Progenitor cell of endocrine pancreas (in vitro differentiated cells): ENCODE data around the gene LDLRAD4. TPM values are rescaled to one million over a fixed set of nuclear protein-coding genes. Genes with fewer than 3 reads are reported as not detected.

Source experiments
- DNase-seq: peaks from one replicate; pipeline ENCODE4 v3.0.0; 2021; ENCODE audit warnings: low spot score; ENCODE audit not compliant: unreplicated experiment
- H3K27ac Mint-ChIP-seq: 2 replicates; pipeline ENCODE4 v1.8.0; 2021; ENCODE audit warnings: mild to moderate bottlenecking, moderate library complexity, mixed read lengths
- H3K27me3 Mint-ChIP-seq: 2 replicates; pipeline ENCODE4 v1.8.0; 2021; ENCODE audit warnings: mixed read lengths
- H3K36me3 Mint-ChIP-seq: 2 replicates; pipeline ENCODE4 v1.8.0; 2022; ENCODE audit warnings: mixed read lengths; ENCODE audit not compliant: insufficient read depth
- H3K4me1 Mint-ChIP-seq: 2 replicates; pipeline ENCODE4 v1.8.0; 2021; ENCODE audit warnings: low read depth, mixed read lengths
- H3K4me3 Mint-ChIP-seq: 2 replicates; pipeline ENCODE4 v1.8.0; 2021; ENCODE audit warnings: low read depth, mild to moderate bottlenecking, moderate library complexity, mixed read lengths
- H3K9me3 Mint-ChIP-seq: 2 replicates; pipeline ENCODE4 v1.8.0; 2021; ENCODE audit warnings: low read depth, mixed read lengths
- total RNA-seq: library from RNA; stranded (reverse); gene quantifications from 2 replicates; pipeline ENCODE4 v1.2.1, GENCODE V29; 2021
- TF ChIP-seq, protein P1 (sequence below): fragments of 200-600 bp; sonication (generic); IDR thresholded peaks from one replicate; pipeline ENCODE4 v1.5.0; 2021; ENCODE audit warnings: antibody characterized with exemption, mild to moderate bottlenecking; ENCODE audit not compliant: unreplicated experiment

The LDLRAD4 gene
- total RNA-seq, 1 donor from 2014 or later: 3.8 TPM

DNA sequence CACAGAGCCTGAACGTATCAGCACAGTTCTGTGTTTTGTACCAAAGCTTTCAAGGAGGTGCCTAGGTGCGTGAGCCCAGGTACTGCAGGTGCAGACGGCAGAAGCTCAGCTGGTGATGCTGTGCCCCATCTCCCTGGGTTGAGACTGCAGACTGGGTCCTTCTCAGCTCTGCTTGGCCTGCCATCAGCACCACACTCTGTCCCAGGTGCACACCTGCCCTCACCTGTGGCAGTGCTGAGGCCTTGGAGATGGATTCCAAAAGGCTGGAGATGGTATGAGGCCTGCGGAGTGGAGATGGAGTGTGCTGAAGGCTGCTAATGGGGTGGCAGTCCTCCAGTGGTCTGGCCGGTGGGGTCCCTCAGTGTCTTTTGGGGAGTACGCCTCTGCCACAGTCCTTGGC is 9.3 kb downstream of the LDLRAD4 start:
- H3K4me3 Mint-ChIP-seq: no peak overlapping the region
- H3K27me3 Mint-ChIP-seq: no peaks in the 10 kb centered on the region
- H3K4me1 Mint-ChIP-seq: peaks cover 5% of the 10 kb centered on the region
- peaks cover 2% of the 10 kb centered on the region for H3K36me3 Mint-ChIP-seq
- H3K9me3 Mint-ChIP-seq: no peaks in the 10 kb centered on the region
- no peak overlapping the region for H3K27ac Mint-ChIP-seq
- TF ChIP-seq, protein P1, sequence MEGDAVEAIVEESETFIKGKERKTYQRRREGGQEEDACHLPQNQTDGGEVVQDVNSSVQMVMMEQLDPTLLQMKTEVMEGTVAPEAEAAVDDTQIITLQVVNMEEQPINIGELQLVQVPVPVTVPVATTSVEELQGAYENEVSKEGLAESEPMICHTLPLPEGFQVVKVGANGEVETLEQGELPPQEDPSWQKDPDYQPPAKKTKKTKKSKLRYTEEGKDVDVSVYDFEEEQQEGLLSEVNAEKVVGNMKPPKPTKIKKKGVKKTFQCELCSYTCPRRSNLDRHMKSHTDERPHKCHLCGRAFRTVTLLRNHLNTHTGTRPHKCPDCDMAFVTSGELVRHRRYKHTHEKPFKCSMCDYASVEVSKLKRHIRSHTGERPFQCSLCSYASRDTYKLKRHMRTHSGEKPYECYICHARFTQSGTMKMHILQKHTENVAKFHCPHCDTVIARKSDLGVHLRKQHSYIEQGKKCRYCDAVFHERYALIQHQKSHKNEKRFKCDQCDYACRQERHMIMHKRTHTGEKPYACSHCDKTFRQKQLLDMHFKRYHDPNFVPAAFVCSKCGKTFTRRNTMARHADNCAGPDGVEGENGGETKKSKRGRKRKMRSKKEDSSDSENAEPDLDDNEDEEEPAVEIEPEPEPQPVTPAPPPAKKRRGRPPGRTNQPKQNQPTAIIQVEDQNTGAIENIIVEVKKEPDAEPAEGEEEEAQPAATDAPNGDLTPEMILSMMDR: no peak
- no peak for DNase-seq

DNA sequence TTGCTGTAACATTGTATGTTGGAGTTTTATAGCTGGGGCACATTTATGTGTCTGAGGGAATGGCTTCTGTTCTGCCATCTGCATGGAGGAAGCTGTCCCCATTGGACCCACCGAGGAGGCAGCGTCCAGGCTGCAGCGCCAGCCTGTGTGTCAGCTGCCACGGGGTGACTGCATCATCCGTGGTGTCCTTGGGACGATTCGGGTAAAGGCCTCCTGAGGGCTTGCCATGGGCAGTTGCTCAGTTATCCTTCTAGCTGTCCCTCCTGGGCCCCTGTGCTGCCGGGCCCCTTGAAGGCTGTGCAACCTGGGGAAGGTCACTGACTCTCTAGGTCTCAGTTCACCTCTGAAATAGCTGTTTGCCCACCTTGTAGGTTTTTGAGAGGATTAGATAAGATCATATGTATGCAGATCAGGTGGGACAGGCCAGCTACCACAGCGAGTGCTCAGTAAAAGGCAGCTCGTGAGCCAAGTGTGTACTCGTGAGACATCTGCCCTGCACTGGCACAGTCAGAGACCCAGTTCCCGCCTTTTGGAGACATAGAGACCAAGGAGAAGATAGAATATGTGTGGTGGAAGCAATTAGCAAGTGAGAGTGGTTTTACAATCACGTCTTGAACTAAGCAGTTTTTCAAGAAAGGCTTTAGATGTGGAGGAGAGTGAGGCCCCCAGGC is 10.6 kb downstream of the LDLRAD4 start:
- TF ChIP-seq, protein P1: no peak
- H3K27me3 Mint-ChIP-seq: no peaks in the 10 kb centered on the region
- no peak overlapping the region for H3K4me3 Mint-ChIP-seq
- H3K36me3 Mint-ChIP-seq: peaks cover 2% of the 10 kb centered on the region
- no peaks in the 10 kb centered on the region for H3K4me1 Mint-ChIP-seq
- H3K27ac Mint-ChIP-seq: no peak overlapping the region
- no peak for DNase-seq
- no peaks in the 10 kb centered on the region for H3K9me3 Mint-ChIP-seq

DNA sequence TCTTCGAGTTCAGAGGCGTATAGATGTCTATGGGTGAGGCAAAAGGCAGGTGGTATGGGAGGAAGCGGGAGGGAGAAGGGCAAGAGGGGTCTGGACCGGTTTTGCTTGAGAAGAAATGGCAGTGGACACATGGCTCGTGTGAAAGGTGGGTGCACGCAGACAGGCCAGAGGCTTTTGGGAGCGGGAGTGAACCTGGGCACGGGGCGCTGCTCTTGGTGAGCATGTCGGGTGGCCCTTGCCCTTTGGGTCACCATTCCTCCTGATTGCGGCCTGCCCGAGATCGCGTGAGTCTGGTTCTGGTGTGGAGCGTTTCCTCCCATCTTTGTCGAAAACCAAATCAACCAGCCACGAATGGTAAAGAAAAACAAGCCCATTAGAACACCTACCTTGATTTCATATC is 12.6 kb downstream of the LDLRAD4 start:
- H3K9me3 Mint-ChIP-seq: no peaks in the 10 kb centered on the region
- H3K27ac Mint-ChIP-seq: no peak overlapping the region
- H3K36me3 Mint-ChIP-seq: peaks cover 2% of the 10 kb centered on the region
- TF ChIP-seq, protein P1: no peak
- H3K4me3 Mint-ChIP-seq: no peak overlapping the region
- H3K27me3 Mint-ChIP-seq: no peaks in the 10 kb centered on the region
- DNase-seq: no peak
- no peaks in the 10 kb centered on the region for H3K4me1 Mint-ChIP-seq

DNA sequence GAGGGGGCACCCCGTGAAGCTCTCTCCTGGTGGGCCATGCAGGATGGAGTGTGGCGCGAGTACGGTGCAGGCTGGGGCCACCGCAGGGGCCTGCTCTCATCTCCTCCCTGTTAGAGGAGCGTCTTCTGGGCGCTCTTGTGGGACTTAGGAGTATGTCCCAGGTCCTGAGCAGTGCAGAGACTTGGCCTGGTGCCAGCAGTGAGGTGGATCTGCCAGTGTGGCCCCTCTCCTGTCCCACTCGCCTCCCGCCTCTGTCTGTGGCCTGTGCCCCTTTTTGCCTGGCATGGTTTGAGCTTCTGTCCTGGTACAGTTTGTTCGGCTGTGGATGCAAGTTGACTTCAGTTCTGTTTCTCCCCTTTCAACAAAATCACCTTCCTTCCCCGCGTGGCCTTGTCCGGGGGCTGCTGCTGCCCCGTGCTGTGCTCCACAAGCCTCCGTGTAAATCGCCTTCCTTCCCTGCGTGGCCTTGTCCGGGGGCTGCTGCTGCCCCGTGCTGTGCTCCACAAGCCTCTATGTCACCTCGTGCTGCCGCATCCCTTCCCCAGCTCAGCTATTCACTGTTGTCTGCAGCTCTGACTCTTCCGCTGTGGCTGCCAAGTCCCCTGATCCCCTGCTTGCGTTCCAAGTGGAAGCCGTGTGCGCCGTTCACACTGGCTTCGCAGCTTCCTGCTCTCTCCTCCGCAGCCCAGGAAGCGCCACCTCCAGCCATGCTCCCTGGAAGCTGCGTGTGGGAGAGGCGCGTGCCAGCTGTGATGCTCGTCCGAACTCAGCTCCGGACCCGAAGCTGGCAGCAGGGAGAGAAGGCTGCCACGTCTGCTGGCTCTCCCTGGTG is 13.7 kb downstream of the LDLRAD4 start:
- no peaks in the 10 kb centered on the region for H3K9me3 Mint-ChIP-seq
- no peak for DNase-seq
- no peak overlapping the region for H3K27ac Mint-ChIP-seq
- TF ChIP-seq, protein P1: no peak
- no peaks in the 10 kb centered on the region for H3K27me3 Mint-ChIP-seq
- H3K4me3 Mint-ChIP-seq: no peak overlapping the region
- H3K36me3 Mint-ChIP-seq: peaks cover 2% of the 10 kb centered on the region
- no peaks in the 10 kb centered on the region for H3K4me1 Mint-ChIP-seq

DNA sequence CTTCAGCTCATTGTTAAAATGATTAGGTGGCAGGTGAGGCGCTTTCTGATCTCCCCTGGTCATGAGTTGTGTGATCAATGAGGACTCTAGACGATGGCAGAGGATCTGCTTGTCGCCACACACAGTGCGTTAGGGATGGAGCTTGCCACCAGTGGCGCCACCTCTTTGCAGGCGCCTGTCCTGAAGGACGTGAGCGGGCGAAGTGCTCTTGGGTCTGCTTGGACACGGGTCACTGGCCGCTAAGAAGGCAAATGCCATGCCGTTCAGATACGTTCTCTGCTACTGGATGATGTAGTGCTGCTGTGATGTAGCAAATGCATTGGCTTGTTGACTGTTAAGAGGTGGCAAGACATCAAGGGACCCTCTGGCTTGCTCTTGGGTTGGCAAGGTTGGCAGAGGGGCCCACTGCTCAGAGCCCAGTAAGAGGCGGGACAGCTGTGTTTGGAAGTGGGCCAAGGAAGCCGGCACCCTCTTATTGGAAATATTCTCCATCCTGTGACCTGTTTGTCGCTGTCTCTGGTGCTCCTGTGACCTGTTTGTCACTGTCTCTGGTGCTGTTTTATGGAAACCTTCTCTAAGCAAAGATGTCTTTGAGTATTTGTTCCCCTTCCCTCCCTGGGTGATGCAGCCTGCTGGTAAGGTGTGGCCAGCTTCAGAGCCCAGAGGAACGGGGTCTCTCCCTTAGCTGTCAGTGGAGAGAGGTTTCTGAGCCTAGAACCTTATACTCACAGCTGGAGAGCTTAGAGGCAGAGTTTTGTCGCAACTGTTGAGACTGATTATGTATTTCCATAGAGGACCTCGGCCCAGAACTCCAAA is 14.6 kb downstream of the LDLRAD4 start:
- DNase-seq: no peak
- Mint-ChIP-seq H3K9me3 (no peaks in the 10 kb centered on the region), H3K36me3 (peaks cover 2% of the 10 kb centered on the region), H3K27ac (no peak overlapping the region), H3K4me1 (no peaks in the 10 kb centered on the region), H3K4me3 (no peak overlapping the region), H3K27me3 (no peaks in the 10 kb centered on the region)
- TF ChIP-seq, protein P1: no peak
